ENCODE results near the gene CCDC50.

DNA sequence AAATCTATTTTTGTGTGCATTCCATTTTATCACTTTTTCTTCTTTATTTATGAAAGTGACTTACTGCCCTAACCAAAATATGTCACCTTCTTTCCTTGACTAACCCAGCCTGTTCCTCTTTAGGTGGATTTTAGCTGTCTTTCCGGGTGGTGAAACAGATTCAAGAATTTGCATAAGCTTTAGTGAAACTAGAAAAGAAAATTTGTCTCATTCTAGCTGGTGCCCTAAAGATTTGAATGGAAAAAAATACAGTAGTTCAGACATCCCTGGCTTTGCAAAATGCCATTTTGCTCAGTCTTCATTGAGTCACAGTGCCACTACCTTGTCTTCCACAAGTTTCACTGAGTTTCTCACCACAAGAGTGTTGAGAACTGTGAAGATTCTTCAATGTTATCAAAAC, 28.2 kb upstream of the CCDC50 start:
- TF ChIP-seq, protein P1, sequence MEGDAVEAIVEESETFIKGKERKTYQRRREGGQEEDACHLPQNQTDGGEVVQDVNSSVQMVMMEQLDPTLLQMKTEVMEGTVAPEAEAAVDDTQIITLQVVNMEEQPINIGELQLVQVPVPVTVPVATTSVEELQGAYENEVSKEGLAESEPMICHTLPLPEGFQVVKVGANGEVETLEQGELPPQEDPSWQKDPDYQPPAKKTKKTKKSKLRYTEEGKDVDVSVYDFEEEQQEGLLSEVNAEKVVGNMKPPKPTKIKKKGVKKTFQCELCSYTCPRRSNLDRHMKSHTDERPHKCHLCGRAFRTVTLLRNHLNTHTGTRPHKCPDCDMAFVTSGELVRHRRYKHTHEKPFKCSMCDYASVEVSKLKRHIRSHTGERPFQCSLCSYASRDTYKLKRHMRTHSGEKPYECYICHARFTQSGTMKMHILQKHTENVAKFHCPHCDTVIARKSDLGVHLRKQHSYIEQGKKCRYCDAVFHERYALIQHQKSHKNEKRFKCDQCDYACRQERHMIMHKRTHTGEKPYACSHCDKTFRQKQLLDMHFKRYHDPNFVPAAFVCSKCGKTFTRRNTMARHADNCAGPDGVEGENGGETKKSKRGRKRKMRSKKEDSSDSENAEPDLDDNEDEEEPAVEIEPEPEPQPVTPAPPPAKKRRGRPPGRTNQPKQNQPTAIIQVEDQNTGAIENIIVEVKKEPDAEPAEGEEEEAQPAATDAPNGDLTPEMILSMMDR (IDR thresholded peaks at IDR 0.05): no peak
- TF ChIP-seq POLR2A (IDR thresholded peaks at IDR 0.05): no peak

Measured in adrenal gland (tissue), 5 donors.